GM18867 (cell line): ENCODE data around the gene TAB2.

ENCODE experiments used
- ATAC-seq: cut with Tn5 transposase; IDR thresholded peaks from one replicate; pipeline ENCODE4 v1.9.1; 2021; ENCODE audit warnings: mild to moderate bottlenecking, moderate library complexity; ENCODE audit not compliant: unreplicated experiment

TAB2 gene

DNA sequence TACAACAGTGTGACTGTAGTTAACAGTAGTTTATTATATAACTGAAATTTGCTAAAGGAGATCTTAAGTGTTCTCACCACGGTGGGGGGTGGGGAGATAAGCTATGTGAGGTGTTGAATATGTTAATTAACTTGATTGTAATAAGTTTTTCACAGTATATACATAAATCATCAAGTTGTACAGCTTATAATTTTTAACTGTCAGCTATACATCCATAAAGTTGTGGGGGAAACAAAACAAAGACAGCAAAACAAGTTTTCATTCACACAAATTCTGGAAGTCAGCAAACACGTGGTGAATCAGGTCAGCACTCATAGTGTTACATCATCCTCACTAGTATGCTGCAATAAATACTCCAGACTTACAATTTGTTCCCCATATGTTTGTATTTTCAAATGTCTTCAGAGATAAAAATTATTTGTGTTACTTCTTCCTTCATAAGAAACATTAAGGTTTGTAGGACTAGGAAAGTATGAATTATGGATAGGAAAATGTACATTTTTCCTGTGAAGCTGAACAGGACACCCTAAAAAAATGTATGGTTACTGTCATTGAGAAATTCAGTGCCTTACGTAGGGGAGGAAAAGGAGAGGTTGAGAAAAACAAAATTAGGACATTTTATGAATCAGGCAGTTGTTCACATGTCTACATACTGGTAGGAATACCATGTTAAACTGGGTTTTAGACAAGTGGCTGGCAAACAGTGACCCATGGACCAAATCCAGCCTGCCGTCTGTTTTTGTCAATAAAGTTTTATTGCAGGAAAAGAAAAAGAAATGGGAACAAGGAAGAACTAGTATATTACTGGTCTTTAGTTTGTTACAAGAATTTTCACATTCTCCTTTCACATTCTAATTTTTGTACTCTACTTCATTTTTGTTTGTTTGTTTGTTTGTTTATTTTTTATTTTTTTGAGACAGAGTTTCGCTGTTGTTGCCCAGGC is 88.6 kb downstream of the TAB2 start:
- ATAC-seq: no peak

DNA sequence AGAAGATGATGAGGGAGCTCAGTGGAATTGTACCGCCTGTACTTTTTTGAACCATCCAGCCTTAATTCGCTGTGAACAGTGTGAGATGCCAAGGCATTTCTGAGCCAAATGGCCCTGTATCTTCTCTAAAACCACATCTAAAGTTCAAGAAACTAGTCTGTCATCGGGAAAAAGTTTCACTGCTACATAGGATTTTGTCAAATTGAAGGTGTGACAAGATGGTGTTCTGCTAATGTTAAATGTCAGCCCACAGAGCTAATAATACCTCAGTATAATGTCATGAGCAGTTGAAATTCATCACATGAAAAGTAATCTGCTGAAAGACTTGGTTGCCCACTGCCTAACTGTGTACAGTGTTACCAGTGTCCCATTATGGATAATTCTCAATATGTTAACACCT is 92.1 kb downstream of the TAB2 start:
- ATAC-seq: no peak

DNA sequence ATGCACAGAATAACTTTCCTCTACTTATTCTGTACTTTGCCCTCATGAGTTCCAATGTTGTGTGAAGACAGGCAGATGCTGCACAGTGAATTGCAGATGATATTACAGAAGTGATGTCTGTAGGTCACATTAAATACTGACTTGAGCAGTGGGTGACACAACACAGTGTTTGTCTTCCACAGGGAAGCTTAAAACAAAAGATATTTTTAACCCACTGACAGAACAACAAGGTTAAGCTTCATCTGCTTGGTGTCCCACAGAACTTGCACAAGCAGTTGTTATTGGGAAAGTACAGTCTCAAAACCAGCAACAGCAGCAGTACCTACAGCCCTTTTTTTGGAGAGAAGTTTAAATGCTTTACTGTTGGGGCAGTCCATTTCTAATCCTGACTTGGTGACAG is 93.0 kb downstream of the TAB2 start:
- no peak for ATAC-seq

DNA sequence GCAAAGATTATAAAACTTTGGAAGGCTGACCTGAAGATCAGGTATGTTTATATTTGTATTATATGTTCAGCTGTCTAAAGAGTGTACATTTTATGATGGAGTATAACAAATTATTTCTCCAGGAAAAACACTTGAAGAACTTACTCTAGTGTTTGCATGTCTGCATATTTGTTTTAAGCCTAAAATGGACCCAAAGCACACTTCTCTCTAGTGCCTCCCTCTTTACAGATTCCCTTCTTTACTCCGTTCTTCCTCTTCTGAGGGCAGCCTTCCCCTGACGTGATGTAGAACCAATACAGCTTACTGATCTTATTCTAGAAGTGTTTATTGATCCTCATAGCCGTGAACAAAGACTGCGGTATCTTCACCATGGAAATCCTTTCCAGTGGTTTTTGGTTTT is 96.5 kb downstream of the TAB2 start:
- no peak for ATAC-seq

DNA sequence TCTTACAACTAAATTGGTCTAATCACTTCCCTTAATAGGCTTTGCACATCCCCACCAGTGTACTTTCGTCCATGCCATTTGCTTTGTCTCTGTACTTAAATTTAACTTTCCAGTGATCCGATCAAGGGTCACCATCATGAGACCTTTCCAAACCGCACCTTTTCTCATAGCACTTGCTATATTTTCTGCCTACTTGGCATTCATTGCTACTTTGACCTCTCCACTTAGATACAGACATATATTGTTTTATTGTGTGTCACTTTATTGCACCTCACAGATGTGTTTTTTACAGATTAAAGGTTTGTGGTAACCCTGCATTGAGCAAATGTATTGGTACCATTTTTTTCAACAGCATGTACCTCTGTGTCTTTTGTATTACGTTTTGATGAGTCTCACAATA is 97.3 kb downstream of the TAB2 start:
- no peak for ATAC-seq

DNA sequence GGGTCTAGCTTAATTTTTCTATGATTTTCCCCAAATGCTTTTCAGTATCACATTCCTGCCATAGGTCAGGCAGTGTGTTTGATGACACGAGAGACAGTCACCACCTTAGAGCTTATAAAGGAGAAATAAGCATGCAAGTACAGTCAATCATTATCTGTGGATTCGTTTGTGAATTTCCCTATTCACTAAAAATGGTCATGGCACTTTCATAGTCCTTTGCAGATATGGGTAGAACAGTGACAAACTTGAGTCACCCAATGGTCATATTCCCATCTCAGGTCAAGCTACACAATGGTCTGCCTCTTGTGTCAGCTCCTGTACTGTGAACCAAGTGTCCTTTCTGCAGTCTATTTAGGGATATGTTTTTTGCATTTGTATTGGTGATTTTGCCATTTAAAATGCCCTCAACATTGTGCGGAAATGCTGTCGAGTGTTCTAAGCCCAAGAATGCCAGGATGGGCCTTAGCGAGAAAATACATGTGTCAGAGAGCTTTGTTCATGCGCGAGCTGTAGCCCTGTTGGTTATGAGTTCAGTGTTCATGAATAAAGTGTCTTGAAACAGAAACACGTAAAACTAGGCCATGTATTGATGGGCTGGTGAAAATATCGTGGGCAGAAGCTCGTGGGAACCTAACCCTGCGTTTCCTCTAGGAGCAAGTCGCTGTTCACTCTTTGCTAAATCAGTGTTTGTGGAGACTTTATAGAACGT is 102.3 kb downstream of the TAB2 start:
- ATAC-seq: no peak

DNA sequence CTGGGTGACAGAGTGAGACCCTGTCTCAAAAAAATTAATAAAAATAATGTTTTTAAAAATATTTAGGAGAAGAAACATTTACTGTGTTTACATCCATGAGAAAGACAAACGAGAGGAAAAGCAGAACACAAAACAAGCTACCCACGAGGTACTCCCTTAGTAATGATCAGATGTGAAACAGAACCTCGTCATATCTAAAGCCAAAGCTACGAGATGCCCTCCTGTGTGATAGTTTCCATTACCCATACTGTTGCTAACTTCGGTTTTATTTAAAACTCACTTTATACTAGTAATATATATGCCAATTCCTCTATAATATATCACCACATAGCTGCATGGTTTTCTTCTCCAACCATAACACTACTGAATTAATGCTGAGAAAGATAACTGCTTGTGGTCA is 103.6 kb downstream of the TAB2 start:
- ATAC-seq: no peak

DNA sequence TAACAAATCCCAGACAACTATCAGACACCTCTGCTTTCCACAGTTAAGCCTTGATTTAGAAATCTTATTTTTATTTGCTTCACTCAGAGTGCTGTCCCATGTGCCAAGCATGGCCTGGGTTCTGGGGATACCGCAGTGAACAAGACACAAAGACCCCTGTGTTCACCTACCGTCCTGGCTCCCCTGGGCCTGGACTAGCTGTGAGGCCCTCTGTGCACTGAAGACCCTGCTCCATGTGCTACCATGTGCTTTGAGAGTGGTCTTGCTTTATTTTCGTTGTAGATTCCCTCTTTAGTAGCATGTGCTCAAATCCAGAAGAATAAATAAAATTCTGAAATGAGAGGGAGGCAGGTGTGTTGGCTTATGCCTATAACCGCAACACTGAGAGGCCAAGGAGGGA is 105.1 kb downstream of the TAB2 start:
- ATAC-seq: no peak

DNA sequence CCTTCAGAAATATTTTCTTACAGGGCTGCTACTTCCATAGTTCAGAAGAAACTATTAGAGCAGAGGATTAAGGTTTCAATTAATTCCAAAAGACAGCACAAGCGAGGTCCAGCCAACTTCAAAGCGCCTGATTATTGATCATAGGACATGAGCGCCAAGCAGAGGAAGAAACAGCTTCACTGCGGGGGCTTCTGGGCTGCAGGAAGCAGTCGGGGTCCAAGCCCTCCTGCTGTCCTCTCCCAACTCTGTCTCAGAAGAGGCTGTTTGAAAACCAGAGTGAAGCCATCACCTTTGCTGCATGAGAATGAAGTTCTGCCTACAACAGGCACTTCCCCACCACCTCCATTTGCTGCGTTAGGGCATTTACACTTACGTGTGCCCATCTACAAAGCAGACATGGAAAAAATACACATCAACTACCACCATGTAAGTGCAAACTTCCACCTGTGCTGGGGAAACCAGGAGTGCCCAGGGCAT is 106.5 kb downstream of the TAB2 start:
- ATAC-seq: no peak

DNA sequence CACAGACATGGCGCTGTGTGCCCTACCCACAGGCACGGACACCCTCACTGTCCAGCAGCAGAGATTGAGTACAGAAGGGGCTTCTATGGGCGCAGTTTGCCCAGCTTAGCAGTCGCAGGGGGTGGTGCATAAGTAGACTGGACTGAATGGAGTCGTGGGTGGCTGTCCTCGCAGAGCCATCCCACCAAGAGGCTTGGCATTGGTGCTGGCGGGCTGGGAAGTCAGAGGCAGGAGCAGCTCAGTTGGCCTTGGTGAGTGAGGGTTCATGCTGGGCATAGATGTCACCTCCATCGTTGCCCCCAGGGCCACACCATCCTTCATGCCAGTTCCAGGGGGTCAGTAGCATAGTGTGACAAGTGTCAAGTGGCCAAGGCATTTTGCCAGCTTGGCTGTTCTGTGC is 107.7 kb downstream of the TAB2 start:
- no peak for ATAC-seq

DNA sequence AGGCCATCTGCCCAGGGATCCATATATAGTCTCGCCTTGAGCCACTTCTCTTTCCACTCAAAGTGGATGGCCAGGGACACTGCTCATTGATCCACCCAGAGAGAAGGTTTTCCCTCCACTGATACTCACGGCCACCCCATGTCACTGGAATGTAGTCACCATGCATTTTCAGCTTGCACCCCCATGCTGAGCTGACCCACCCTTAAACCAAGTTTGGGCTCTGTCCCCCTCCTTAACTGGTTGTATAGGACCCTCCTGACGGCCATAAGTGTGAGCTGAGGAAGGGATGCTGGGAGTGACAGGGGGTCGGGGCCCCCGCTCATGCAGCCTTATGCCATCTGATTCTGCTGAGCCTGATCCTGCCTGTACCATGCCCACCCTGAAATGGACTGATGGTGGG is 108.2 kb downstream of the TAB2 start:
- no peak for ATAC-seq

DNA sequence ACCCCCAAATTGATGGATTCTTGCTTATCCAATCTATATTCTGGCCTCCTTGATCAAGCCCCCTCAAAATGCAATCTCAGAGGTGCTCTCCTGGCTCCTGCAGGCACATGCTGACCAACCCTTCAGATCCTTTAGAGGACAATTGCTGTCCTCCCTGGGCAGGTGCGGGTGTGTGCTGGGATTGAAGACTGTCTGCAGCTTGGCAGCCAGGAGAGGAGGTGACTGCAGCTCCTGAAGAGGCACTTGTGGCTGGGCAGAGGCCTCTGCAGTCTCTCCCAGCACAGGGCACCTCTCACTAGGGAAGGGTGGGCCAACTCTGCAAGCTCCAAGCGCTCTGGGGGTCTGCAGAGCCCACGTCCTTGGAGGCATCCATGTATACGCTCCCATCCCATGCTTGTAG is 111.1 kb downstream of the TAB2 start:
- ATAC-seq: no peak

DNA sequence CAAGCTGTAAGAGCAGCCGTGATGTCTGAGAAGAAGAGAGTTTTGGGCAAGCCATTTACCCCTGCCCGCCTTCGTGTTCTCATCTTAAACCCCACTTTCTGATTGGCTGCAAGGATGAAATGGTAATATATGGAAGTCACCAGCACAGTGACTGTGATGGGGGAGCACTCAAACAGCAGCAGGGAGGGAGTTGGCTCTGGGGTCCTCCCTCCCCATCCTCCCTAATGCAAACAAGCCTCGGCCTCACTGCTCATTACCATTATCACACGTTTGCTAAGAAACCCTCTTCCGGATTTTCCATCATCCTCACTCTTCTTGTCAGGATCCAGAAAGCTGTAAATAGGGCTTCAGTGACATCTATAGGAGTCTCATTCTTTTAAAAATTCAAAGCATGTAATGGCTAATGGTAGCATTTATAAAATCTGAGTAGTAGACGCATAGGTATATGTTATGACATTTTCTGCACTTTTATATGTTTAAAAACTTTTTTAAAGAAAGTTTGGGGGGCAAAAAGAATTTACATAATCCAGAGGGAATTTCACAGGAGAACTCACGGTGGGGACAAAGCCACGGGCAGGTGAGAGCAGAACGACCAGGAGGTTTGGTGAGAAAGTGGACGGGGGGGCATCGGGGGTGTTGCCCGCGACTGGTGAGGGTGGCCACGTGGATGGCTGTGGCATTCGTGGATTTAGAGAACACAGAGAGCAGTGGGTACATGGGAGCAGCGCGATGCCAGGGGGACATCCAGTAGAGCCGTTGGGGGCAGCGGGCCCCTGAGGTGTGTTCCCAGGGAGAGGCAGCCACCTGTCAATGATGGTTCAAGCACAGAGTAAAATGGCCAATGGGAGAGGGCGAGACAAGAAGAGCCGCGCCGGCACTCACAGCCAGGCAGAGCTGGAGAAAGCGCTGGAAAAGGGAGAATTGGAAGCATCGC is 112.2 kb downstream of the TAB2 start:
- no peak for ATAC-seq

DNA sequence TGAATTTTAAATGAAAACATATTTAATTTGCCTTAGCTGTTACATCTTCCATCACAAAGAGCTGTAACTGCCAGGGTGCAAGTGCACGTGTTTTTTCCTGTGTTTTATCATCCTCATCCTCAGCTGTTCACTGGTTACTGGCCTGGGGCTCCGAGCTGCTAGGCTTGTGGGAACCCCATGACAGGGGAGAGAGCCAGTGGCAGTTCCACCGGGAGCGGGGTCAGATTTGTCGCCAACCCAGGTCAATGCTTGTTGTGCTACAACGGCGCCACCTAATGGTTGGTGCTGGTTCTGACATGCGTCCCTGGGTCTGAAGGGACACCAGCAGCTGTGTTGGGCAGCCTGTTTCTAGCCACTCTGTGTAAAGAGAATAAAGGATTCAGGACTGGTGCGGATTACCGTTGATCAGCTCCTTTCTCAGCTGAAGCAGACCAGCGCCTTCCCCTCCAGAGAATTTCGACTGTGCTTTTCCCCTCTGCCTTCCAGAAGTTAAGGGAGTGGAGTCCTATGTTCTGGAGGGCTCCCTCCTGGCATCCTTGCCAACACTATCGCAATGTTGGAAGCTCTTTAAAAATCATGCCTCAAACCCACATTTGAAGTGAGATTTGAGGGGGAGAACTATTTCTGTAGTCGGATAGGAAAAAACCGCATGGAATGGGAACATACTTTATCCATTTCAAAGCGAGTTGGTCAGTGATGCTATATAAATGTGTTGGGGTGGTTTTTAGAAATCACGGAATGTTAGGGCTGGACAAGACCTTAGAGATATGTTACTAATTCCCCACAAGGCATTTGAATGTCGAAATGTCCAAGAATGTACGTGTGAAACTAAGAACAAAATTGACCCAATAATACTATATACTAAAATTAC is 114.6 kb downstream of the TAB2 start:
- ATAC-seq: peak; percentile 86

DNA sequence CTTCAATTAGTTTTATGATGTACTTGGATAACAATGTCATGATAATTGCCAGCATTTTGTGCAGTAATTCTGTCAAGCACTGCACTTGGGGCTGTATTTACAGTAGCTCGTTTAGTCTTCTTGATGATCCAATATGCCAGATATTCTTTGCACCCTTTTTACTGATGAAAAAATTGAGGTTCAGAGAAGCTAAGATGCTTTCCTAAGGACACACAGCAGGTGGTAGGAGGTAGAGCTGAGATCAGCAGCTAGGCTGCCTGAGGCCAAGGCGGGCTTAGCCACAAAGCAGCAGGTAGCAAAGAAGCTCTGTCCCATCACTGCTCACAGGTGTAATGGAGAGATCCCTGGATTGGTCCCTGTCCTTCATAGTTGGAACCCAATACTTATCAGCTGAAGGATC is 115.9 kb downstream of the TAB2 start:
- ATAC-seq: no peak

DNA sequence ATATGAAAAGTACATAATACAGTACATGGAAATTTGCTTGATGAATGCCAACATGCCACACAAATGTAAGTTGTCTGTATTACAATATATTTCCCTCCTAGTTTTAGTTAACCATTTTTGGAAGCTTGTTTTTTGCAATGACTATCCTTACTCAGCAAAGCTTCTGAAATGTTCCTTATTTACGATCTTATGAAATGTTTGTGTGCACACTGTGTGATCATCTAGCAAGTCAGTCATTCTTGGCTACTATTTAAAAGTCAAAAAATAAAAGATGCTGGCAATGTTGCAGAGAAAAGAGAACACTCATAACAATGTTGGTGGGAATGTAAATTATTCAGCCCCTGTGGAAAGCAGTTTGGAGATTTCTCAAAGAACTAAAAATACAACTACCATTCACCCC is 116.4 kb downstream of the TAB2 start:
- ATAC-seq: no peak

DNA sequence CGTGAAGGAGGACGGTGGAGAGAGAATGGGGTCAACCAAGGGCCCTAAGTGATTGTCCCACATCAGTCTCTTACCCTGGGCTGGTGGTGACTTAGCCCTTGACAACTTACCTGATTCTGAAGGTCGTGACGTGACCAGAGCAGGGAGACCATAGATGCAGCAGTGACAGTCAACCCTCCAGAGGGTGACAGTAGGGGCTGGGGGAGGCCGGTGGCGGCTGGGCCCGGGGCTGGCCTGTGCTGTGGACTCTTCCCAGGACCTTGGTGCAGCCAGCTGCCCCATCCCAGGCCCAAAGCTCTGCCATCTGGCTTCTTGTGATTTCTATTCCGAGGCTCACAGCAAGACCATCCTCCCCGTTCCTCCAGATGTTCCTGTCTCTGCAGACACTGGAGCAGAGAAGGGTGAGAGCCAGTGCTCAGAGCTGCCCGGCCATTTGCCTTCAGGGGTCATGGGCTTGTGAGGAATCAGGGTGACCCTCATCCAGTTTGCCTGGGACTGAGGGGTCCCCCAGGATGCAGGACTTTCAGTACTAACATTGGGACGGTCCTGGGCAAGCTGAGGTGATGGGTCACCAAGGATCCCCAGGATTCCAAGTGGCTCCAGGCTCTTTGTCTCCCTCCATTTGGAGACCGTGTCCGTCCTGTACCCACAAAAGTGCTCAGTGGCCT is 118.5 kb downstream of the TAB2 start:
- ATAC-seq: no peak

DNA sequence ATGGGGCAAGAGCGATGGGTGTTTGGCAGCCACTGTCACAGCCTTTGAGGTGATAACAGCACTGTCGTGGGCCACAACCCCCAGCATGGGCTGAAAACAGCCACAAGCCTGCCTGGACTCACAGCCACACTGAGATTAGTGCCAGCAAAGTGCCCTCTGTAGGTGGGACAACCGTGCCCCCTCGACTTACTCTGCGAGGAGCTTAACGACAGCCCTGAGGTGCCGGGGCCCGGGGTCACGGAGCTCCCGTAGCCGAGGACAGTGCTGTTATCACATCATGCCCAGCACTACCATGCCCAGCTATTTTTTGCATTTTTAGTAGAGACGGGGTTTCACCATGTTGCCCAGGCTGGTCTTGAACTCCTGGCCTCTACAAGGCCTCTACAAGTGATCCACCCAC is 119.1 kb downstream of the TAB2 start:
- ATAC-seq: no peak

DNA sequence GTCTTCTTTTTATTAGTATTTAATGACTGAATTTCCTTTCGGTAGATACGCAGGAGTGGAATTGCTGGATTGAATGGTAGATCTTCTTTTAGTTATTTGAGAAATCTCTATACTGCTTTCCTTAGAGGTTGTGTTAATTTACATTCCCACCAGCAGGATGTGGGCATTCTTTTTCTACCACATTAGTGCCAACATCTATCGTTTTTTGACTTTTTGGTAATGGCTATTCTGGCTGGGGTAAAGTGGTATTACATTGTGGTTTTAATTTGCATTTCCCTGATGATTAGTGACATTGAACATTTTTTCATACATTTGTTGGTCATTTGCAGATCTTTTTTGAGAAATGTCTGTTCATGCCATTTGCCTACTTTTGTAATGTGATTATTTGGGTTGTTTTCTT is 119.7 kb downstream of the TAB2 start:
- no peak for ATAC-seq

DNA sequence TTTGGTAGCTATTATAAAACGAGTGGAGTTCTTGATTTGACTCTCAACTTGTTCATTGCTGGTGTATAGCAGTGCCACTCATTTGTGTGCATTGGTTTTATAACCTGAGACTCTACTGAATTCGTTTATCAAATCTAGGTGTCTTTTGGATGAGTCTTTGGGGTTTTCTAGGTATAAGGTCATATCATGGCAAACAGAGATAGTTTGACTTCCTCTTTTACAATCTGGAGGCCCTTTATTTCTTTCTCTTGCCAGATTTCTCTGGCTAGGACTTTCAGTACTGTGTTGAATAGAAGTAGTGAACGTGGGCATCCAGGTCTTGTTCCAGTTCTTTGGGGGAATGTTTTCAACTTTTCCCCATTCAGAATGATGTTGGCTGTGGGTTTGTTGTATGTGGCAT is 121.3 kb downstream of the TAB2 start:
- peak; percentile 60 for ATAC-seq
